Astrocyte of the cerebellum (primary cell): ENCODE results near the gene CRKL.
A peak's percentile ranks its signal among the peaks of the same experiment; 100 is the strongest.

Experiments used
- DNase-seq: peaks from one replicate; pipeline ENCODE4 v3.0.0-alpha.2; 2011; ENCODE audit warnings: low read depth
- H3K4me3 ChIP-seq: 2 replicates; pipeline ENCODE4 v1.5.1; 2011; ENCODE audit warnings: mild to moderate bottlenecking, low read depth, low read length, moderate library complexity
- CTCF ChIP-seq: IDR thresholded peaks from 2 replicates; pipeline ENCODE4 v1.5.1; 2012; ENCODE audit warnings: low read length, low read depth, moderate library complexity, mild to moderate bottlenecking; ENCODE audit errors: missing control alignments
- in situ Hi-C: cut with HindIII; loops from 2 replicates; pipeline ENCODE4 v1.10.0; 2017; ENCODE audit warnings: low sequenced_read_pairs

Gene CRKL

GRCh38 chr22:20980523-20980922, 63.3 kb downstream of the CRKL start:
- in situ Hi-C loops = loop anchor here (10.0 kb wide), 1 partner anchor 96 kb away; no protein-coding TSS in a partner anchor
- no peak for TF ChIP-seq CTCF
- no peak for DNase-seq
- no peak overlapping the region for H3K4me3 ChIP-seq

GRCh38 chr22:20980938-20981722, 63.9 kb downstream of the CRKL start:
- H3K4me3 ChIP-seq = peak overlapping the region; percentile 90
- no peak for TF ChIP-seq CTCF
- DNase-seq = no peak
- in situ Hi-C loops = loop anchor here (10.0 kb wide), 1 partner anchor 96 kb away; no protein-coding TSS in a partner anchor

GRCh38 chr22:20981787-20982562, 64.8 kb downstream of the CRKL start, which contains the start of gene LZTR1:
TSS of gene LZTR1 (plus strand) at chr22:20982297. CDS start at chr22:20982372, 75 bp downstream.
- in situ Hi-C loops = loop anchor here (10.0 kb wide), 1 partner anchor 97 kb away; no protein-coding TSS in a partner anchor
- peak; percentile 68 for TF ChIP-seq CTCF
- DNase-seq = peak; percentile 55

GRCh38 chr22:20982563-20982882, 65.3 kb downstream of the CRKL start:
- DNase-seq = no peak
- peak overlapping the region; percentile 90 for H3K4me3 ChIP-seq
- TF ChIP-seq CTCF = no peak
- in situ Hi-C loops = loop anchor here (10.0 kb wide), 1 partner anchor 98 kb away; no protein-coding TSS in a partner anchor

More at GRCh38 chr22:20981787-20982562, 64.8 kb downstream of the CRKL start, which contains the start of gene LZTR1:
- H3K4me3 ChIP-seq = peak within 1 kb of the TSS; percentile 90

- no peak for TF ChIP-seq CTCF
Measured at GRCh38 chr22:20983081-20983771, 66.0 kb downstream of the CRKL start.

GRCh38 chr22:20985720-20986119, 68.5 kb downstream of the CRKL start:
- H3K4me3 ChIP-seq = no peak overlapping the region
- TF ChIP-seq CTCF = no peak
- no peak for DNase-seq
- in situ Hi-C loops = loop anchor here (10.0 kb wide), 1 partner anchor 101 kb away; no protein-coding TSS in a partner anchor

More at GRCh38 chr22:20983081-20983771, 66.0 kb downstream of the CRKL start:
- in situ Hi-C loops = loop anchor here (10.0 kb wide), 1 partner anchor 98 kb away; no protein-coding TSS in a partner anchor
- peak overlapping the region; percentile 90 for H3K4me3 ChIP-seq
- DNase-seq = no peak
